Measurements from ENCODE around the gene CCNY. TPM values are rescaled to one million over a fixed set of nuclear protein-coding genes. Genes with fewer than 3 reads are reported as not detected.
"Not testable (repeated sequence)": the region's sequence is repeated elsewhere in the genome, so short reads cannot be mapped to it uniquely, and the experiment has no call there.

CCNY gene
- total RNA-seq, 1 donor from 2014 or later, result 81.1 TPM

- H3K4me3 ChIP-seq, result no peak overlapping the region
- intact Hi-C loops (cut with micrococcal nuclease), result no loop called here
Measured at GRCh38 chr10:35526746-35527145, 190.4 kb downstream of the CCNY start.

GRCh38 chr10:35532141-35532540 is 195.8 kb downstream of the CCNY start:
- intact Hi-C loops (cut with micrococcal nuclease), result no loop called here
- H3K4me3 ChIP-seq, result no peak overlapping the region
- no peak for TF ChIP-seq CTCF (IDR thresholded peaks at IDR 0.05; ENCODE audit: borderline replicate concordance)
- DNase-seq, result no peak
- H3K4me1 ChIP-seq, result no peaks in the 10 kb centered on the region
- H3K9me3 ChIP-seq (replicated peaks), result no peaks in the 10 kb centered on the region
- H3K36me3 ChIP-seq, result peaks cover 73% of the 10 kb centered on the region
- H3K27ac ChIP-seq (replicated peaks), result no peak overlapping the region
- no peaks in the 10 kb centered on the region for H3K27me3 ChIP-seq (ENCODE audit: low read depth)

More at GRCh38 chr10:35526746-35527145, 190.4 kb downstream of the CCNY start:
- Histone ChIP-seq H3K27me3 (ENCODE audit: low read depth) (no peaks in the 10 kb centered on the region), H3K36me3 (peaks cover 19% of the 10 kb centered on the region), H3K9me3 (replicated peaks) (no peaks in the 10 kb centered on the region), H3K4me1 (peaks cover 6% of the 10 kb centered on the region), H3K27ac (replicated peaks) (no peak overlapping the region)
- DNase-seq, result no peak
- TF ChIP-seq CTCF (IDR thresholded peaks at IDR 0.05; ENCODE audit: borderline replicate concordance), result no peak

GRCh38 chr10:35533565-35533964 is 197.3 kb downstream of the CCNY start:
- Histone ChIP-seq H3K4me3 (no peak overlapping the region), H3K36me3 (peaks cover 79% of the 10 kb centered on the region), H3K27me3 (ENCODE audit: low read depth) (no peaks in the 10 kb centered on the region), H3K27ac (replicated peaks) (no peak overlapping the region), H3K4me1 (no peaks in the 10 kb centered on the region), H3K9me3 (replicated peaks) (no peaks in the 10 kb centered on the region)
- no peak for DNase-seq
- TF ChIP-seq CTCF (IDR thresholded peaks at IDR 0.05; ENCODE audit: borderline replicate concordance), result no peak
- intact Hi-C loops (cut with micrococcal nuclease), result no loop called here

- Histone ChIP-seq H3K27me3 (ENCODE audit: low read depth) (no peaks in the 10 kb centered on the region), H3K4me3 (no peak overlapping the region), H3K9me3 (replicated peaks) (no peaks in the 10 kb centered on the region), H3K4me1 (no peaks in the 10 kb centered on the region), H3K27ac (replicated peaks) (no peak overlapping the region), H3K36me3 (peaks cover 76% of the 10 kb centered on the region)
- DNase-seq, result no peak
- no peak for TF ChIP-seq CTCF (IDR thresholded peaks at IDR 0.05; ENCODE audit: borderline replicate concordance)
- intact Hi-C loops (cut with micrococcal nuclease), result no loop called here
Measured at GRCh38 chr10:35535136-35535535, 198.8 kb downstream of the CCNY start.

GRCh38 chr10:35536789-35537188 is 200.5 kb downstream of the CCNY start:
- Histone ChIP-seq H3K4me3 (no peak overlapping the region), H3K9me3 (replicated peaks) (no peaks in the 10 kb centered on the region), H3K27me3 (ENCODE audit: low read depth) (no peaks in the 10 kb centered on the region), H3K36me3 (peaks cover 61% of the 10 kb centered on the region), H3K4me1 (no peaks in the 10 kb centered on the region), H3K27ac (replicated peaks) (no peak overlapping the region)
- DNase-seq, result no peak
- no peak for TF ChIP-seq CTCF (IDR thresholded peaks at IDR 0.05; ENCODE audit: borderline replicate concordance)
- intact Hi-C loops (cut with micrococcal nuclease), result no loop called here

GRCh38 chr10:35537925-35538324 is 201.6 kb downstream of the CCNY start:
- H3K27me3 ChIP-seq (ENCODE audit: low read depth); H3K9me3 ChIP-seq (replicated peaks); DNase-seq; H3K4me1 ChIP-seq; H3K27ac ChIP-seq (replicated peaks); intact Hi-C loops (cut with micrococcal nuclease); H3K4me3 ChIP-seq: not testable (repeated sequence)
- H3K36me3 ChIP-seq, result peaks cover 57% of the 10 kb centered on the region

All from left ventricle myocardium inferior (tissue), 1 donor.